Stimulated activated naive CD8-positive, alpha-beta T cell treated with anti-CD3 and anti-CD28 coated beads, Interleukin-15, Interleukin-2, amounts not matched to agents 100 U/mL and 50 U/mL, for 24 hours (primary cell): ENCODE measurements around the gene ASCC3.

ENCODE experiments used
- ATAC-seq: fragments of 150-1000 bp; cut with Tn5 transposase; one replicate; pipeline ENCODE4 v1.10.0; 2021
- DNase-seq: peaks from one replicate; pipeline ENCODE4 v3.0.0; 2021

ASCC3 gene

GRCh38 chr6:100491952-100492670 is 389.0 kb downstream of the ASCC3 start:
- ATAC-seq, result no peak

GRCh38 chr6:100490065-100490464 is 391.1 kb downstream of the ASCC3 start:
- ATAC-seq (no peak), DNase-seq (no peak)

More at GRCh38 chr6:100491952-100492670, 389.0 kb downstream of the ASCC3 start:
- no peak for DNase-seq

DNA sequence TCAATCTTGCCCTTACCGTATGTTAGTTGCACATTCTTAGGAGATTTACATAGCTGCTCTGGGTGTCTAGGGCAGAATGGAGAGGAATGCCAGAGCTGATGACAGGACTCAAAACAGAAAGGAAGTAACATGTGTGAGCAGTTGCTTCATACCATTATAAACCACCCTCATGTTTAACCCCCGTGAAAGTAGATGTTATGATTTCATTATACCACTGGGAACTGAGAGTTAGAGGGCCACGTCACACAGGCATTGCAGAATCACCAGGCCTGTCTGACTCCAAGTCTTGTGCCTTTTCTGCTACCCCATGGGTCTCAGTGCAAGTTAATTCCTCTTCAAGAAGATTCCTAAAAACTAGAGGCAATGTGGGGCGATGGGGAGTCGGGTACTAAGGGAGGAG is 392.9 kb downstream of the ASCC3 start:
- no peak for ATAC-seq
- no peak for DNase-seq

DNA sequence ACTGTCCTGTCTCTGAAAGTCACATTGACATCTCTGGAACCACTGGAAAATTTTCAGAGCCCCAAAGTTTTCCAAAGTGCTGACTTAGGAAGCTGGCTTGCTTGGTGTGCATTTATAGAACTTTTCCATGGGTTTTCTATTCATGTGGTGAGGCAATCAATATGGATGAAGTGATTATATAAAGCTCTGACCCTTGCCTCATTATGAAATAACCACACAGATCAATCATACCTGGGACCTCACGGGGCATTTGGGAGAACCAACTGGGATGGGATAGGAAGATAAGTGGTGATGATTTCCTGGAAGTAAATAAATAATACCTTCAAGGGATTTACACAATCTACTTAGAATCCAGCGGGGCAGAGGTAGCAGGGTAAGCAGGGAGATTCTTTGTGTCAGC is 393.5 kb downstream of the ASCC3 start:
- ATAC-seq (no peak), DNase-seq (no peak)

DNA sequence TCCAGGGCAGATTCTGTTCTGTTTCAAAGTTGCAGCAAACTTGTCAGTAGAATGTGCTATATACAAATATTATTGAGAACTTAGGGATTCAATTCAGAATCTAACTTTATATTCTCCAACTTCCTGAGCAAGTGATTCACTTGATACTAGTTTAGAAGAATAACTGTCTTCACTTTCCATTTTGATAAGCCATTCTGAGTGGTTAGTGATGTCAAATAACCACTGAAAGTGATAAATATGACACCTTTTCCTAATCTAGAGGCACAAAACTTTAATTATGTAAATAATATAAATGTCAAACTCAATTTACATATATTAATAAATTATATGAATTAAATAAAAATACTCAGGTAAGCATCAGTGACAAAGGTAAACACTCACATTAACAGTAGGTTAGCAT is 395.9 kb downstream of the ASCC3 start:
- DNase-seq (no peak), ATAC-seq (no peak)

DNA sequence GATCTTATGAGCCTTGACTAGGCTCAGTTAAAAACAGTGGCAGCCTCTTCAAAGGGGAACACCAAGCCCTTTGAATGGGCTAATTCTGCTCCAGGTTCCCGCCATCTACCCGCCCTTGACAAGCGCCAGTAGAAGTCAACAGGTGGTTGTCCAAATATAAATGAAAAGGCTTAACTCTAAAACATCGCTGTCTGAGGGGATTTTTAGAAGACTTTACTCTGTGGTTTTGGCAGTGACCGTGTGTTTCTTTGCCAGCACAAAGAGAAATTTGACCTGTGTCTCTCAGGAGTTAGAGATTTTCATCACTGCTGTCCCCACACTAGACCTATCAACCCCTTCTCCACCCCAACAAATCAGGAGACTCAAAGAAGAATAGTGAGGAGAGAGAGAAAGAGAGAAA is 396.7 kb downstream of the ASCC3 start:
- no peak for ATAC-seq
- no peak for DNase-seq

- no peak for ATAC-seq
These were observed 398.4 kb downstream of the ASCC3 start for GRCh38 chr6:100482698-100483097.

DNA sequence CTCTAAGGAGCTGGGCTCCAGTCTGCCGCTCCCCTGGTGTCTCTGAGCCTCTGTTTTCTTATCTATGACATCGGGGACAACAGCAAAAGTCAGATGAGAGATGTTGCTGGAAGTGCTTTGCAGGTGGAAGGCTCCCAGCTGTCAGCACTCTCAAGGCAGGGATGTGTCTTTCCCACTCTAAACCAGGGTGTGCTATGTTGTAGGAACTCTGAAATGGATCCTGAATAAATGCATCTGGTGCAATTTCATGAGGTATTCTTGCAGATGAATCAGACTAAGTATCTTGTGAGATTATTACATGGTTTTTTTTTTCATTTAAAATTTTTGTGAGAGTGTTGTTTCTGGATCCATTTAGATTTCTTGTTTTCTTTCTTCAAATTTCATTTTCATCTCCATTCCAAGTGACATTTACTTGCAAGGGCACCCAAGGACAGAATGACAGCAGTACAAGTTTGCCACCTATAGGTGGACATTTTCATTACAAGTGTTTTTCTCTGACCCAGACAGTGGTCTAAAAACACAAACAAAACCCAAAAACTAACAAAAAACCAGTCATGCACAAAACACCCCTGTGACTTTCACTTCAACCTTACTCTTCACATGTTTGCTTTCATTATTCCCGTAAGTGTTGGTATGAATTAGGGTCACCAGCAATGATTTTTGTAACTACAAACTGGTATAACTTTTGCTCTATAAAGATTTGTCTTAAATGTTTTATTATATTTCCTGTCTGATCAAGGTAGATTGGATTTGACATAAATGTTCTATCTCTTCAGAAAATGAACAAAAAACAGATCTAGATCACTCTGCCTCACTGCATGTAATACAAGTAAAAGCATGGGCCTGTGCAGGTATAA is 401.7 kb downstream of the ASCC3 start:
- DNase-seq (no peak), ATAC-seq (no peak)

More at GRCh38 chr6:100482698-100483097, 398.4 kb downstream of the ASCC3 start:
- DNase-seq, result no peak

DNA sequence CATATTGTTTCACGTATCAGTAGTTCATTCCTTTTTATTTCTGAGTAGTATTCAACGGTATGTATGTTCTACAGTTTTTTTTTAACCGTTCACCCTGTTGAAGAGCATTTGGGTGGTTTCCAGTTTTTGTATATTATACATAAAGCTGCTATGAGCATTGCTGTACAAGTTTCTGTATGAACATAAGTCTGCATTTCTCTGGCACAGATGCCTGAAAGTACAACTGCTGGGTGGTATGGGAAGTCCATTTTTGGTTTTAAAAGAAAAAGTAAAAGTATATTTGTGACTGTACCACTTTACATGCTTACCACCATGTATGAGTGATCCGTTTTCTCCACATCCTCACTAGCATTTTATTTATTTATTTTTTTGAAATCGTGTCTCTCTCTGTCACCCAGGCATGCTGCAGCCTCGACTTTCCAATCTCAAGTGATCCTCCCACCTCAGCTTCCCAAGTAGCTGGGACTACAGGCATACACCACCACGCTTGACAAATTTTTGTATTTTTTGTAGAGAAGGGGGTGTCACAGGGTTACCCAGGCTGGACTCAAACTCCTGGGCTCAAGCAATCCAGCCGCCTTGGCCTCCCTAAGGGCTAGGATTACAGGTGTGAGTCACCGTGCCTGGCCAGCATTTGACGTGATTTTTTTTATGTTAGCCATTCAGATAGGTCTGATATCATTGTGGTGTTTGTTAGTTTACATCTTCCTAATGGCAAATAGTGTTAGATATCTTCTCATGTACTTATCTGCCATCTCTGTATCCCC is 405.4 kb downstream of the ASCC3 start:
- no peak for ATAC-seq
- DNase-seq, result no peak

- ATAC-seq (no peak), DNase-seq (no peak)
These were observed 407.9 kb downstream of the ASCC3 start for GRCh38 chr6:100473182-100473581.

- DNase-seq (no peak), ATAC-seq (peak; percentile 91)
These were observed 408.5 kb downstream of the ASCC3 start for GRCh38 chr6:100472674-100473073.

DNA sequence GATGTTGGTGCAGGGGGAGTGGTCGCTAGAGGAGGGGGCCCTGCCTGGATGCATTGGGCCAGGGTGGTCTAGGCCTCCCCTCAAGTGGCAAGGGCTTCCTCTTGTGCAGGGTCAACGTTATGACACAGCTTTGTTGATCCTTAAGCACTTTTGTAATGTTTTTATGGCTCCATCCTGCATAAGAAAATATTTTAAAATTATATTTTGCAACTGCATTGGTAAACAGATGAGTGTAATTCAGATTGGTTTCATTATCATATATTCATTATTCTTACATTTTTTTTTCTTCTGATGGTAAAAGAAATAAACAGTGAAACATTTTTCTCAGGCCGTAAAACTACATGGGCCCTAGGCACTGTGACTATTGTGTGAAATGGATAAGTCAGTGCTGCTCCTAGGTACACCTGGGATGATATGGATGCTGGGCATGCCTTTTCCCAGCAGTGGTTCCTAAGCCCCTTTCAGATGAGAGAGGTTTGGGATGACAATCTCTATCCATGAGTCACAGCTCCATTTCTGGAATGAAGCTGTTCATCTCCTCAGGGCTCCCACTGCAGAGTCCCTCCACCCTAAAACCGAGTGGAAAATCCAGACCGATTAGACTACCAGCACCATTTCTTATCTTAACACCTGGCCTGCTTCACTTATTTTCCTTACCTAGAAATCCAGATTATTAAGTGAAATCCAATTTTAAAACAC is 410.6 kb downstream of the ASCC3 start:
- no peak for DNase-seq
- no peak for ATAC-seq

GRCh38 chr6:100469101-100469859 is 411.8 kb downstream of the ASCC3 start:
- DNase-seq, result no peak
- ATAC-seq, result no peak

GRCh38 chr6:100468016-100468622 is 413.0 kb downstream of the ASCC3 start:
- DNase-seq (no peak), ATAC-seq (no peak)

- no peak for DNase-seq
- ATAC-seq, result no peak
These were observed 413.8 kb downstream of the ASCC3 start for GRCh38 chr6:100467129-100468015.

DNA sequence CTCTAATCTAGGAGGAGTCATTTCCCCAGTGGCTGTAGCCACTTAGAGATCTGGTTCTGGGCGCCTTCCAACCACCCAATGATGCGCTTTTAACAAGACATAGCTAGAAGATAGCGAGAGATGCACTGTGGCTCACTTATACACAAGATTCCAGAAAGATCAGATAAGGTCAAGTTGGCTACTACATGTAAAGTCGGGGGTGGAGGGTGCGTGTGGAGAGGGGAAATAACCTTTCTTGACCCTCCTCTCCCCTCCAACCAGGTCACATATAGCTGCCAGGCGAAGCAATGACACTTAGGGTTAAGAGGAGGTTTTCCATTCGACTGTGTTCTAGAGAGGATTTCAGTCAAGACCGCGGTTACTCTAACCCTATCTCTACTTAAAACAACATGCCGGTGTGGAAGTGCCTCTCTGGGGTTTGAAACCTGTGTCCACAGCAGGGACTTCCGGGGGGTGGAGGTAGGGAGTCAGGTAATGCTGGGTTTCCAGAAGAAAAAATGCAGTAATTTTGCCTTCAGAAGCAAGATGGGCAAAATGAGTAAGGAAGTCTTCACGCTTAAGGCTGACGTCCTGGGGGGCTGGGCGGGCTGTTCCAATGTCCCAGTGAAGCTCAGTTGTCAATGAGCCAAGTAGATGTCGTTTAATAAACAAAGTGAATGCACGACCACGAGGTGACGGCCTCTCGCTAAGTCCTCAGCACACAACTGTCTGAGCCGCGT is 414.6 kb downstream of the ASCC3 start:
- DNase-seq (no peak), ATAC-seq (no peak)

GRCh38 chr6:100465701-100466409 is 415.3 kb downstream of the ASCC3 start:
- ATAC-seq (no peak), DNase-seq (no peak)

- peak; percentile 63 for ATAC-seq
- DNase-seq, result peak; percentile 24
These were observed 416.0 kb downstream of the ASCC3 start, which contains the start of gene SIM1 for GRCh38 chr6:100464903-100465700. Gene SIM1 (minus strand): TSS chr6:100464921. CDS start chr6:100463468, 1,453 bp downstream.
